NK-92 (cell line): ENCODE results near the gene RFTN1.

Experiments
- DNase-seq: peaks from one replicate; lab custom pipeline; 2025; ENCODE audit not compliant: unreplicated experiment; lab: John Stamatoyannopoulos, UW

Gene RFTN1

DNA sequence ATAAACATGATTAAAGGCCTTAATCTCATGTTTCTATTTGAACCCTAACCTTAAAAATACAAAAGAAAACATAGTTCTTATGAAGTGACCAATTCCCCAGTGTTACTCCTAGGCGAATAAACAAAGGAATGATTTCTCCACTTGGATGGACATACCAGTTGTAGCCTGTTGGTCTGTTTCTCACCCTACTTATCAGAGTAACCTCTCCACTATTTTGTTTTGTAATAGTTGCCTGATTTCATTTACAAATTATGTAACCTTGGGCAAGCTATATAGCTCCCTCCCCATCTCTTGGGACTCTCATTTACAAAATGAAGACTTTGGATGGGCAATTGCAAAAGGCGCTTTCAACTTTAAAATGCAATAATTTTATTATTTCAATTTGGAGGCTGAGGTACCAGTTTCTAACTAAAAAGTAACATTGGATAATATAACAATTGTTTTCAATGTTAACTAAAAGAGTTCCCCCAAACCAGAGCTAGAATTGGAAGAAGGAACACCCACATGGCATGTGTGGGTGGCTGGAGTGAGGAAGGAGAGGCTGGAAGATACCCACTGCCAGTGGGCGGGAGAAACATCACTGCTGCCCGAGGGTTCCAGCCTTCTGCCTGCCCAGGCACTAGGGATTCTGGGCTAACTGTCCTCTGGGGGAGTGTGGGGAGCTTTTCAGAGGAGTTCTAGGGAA lies 74.2 kb downstream of the RFTN1 start:
- DNase-seq, result no peak

DNA sequence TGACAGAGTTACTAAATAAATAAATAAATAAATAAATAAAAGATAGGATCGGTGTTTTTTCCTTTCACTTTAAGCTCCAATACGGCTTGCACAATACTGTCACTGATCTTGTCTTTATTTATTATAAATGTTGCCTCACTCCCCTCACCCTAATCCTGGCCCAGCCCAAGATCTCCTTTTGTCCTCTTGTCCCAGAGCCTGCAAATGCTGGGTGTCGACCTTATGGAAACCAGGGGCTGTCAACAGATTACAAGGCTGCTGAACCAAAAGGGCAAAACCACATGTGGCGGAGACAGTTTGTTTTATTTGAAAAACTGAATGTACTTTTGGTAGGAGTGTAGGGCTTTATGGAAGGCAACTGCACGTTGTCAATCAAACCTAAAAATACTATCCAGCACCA lies 75.9 kb downstream of the RFTN1 start:
- DNase-seq, result no peak

DNA sequence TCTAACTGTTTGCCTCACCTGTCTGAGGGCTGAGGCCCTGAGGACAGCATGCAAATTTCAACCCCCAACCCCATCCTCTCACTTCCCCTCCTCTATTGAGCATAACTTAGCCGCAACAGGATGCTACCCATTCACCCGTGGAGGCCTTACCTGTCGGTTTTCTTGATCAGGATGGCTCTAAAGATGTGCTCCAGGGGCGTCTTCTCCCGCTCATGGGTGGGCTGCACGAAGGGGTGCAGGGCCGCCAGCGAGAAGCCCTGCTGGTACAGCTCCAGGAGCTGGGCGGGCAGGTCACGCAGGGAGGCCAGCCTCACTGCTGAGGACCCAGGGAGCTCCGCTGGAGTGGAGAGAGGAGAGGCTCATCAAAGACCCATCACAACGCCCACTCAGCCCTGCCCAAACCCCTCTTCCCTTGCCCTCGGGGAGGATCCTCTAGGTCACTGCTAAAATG lies 79.8 kb downstream of the RFTN1 start:
- no peak for DNase-seq

DNA sequence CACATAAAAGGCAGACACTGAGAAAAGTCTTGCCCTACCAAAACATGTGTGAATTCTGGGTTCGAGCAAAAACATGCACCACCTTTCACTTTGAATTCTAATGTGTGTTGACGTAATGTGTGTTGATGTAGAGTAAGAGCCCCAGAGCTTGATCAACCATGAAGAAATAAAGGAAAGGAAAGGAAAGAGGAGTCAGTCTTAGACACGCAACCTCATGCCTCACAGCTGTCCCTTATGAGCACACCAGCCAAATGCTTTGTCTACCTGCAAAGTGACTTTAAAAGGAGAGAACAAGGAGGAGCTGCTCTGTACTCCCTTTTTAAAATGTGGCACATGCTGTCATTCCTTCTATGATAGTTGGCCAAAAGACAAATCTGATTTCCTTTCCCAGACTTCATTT lies 80.8 kb downstream of the RFTN1 start:
- DNase-seq, result no peak

DNA sequence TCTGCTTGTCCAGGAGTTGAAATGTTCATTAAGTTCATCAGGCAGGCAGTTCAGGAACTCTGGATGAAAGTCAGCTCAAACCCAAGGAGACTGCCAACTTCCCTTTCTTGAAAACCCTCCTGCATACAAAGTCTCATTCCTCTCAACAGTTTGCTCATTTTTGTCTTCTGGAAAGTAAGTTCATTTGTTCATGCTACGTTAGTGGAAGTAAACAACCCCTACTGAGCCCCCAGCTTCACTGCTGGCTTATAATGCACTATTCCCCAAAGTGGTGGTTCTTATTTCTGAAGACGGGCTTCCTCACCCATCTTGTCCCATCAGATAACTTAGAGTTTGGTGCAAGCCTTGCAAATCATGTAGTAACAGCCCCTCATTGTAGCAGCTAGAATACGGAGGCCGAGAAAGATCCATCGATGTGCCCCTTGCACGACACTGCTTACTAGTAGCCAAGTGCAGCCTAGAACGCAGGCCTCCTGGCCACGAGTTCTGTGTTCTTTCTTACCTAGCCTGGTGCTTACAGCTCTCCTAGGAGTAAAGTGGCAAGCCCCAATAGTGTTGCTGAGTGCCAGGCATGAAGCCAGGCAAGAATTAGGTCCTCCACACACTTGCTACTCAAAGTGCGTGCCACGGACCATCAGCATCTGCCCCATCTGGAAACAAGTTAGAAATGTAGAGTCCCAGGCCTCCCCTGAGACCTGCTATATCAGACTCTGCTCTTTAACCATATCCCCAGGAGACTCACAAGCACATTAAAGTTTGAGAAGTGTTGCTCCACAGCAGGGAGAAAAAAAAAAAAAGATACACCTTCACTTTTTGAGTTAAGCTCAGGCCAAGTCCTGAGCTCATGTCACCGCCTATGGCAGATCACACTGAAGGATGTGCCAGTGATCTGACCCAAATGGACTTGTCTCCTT lies 82.5 kb downstream of the RFTN1 start:
- DNase-seq, result no peak

DNA sequence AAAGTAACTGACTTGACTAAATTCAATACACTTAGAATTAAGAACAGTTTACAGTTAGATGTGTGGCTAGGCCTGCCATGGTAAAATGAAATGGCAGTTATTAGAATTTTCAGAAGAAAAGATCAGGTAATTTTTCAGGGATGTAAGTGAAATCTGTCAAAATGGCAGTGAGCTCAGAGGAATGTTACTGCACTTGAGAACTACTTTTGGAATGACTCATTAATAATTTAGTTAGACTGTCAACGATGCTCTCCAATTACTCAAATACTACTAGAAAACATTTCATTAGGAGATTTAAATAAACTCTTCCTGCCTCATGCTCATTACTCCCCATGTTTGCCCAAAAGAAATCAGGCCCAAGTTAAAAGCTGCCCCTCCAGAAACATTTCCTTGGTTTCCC lies 84.4 kb downstream of the RFTN1 start:
- no peak for DNase-seq

DNA sequence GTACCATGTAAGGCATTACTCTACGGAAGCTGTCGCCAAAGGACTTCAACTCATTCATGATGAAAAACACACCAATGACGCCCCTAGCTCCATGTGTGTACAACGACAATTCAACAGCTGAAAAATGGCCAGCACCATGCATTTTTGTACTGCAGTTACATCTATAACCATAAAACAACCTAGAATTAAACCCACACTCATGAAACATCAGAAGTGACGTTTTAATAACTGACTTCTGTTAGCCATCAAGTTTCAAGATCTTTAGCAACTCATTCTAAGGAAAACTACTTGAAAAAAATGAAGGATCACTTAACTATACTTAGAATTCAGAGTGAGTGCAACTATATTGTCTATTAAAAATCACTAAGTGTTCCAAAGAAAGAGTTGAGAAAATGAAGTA lies 84.9 kb downstream of the RFTN1 start:
- no peak for DNase-seq

DNA sequence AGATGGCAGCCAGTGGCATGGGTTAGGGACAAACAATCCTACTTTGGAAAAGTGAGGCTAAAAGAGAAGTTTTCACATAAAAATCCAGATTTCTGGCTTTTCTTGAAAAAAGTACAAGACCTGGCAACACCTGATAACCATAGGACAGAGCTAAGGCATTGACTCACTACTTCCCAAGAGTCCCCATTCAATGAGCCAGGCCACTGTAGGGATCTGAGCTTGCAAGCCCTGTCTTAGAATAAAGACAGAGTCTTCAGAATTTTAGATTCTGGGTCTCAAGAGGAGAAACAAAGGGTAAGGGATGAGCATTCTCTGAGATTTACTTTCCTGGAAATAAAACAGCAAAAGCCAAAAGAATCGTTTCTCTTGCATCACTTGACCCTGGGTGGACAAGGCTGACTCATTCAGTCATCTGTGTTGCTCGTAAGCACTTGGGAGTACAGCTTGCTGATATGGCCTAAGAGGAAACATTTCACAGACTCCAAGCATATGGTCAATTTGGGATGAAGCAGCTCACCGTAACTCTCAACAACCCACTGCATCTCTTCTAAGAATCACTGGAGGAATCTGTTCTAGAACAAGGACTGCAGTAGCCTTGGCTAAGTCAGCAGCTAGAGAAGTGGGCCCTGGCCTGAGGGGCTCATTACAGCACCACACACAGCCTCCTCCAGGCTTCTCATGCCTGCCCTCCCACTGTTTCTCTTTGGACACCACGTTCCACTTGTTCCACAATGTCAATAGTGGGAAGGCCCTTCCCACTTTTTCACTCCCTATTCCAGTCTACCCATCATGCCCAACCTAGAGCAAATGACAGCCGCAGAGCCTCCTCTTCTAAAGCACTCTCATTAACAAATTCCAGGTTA lies 86.2 kb downstream of the RFTN1 start:
- DNase-seq, result no peak

DNA sequence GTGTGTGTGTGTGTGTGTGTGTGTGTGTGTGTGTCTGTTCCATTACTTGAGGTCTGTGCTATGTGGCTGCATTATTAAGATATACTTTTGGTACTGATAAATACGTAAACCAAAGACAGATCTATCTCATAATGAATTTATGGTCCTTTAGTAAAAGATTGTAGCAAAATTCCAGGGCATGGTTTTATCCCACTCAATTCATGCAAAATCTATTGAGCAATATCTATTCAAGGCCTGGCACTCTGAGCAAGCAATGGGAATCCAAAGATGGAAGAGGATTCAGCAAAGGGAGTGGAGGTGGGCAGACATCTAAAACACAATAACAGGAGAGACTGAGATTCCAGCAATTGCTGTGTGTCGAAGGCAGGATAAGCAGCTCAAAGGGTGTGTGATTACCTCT lies 86.8 kb downstream of the RFTN1 start:
- DNase-seq, result no peak

DNA sequence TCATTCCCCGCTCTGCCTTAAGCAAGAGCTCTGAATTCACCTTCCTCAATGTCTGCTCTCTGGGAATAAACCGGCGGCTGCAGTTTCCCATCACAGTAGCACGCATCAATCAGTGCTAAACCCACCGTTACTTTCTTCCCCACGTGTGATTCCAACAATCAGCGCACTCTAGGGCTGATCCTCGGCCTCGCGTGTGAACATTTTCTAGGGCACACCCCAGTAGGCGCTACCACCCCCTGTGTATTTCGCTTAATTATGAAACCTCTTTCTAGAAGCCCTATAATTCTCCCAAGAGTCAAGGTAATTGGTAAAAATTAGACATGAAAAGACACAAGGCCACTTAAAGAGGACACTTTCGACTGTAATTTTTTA lies 87.5 kb downstream of the RFTN1 start:
- no peak for DNase-seq

DNA sequence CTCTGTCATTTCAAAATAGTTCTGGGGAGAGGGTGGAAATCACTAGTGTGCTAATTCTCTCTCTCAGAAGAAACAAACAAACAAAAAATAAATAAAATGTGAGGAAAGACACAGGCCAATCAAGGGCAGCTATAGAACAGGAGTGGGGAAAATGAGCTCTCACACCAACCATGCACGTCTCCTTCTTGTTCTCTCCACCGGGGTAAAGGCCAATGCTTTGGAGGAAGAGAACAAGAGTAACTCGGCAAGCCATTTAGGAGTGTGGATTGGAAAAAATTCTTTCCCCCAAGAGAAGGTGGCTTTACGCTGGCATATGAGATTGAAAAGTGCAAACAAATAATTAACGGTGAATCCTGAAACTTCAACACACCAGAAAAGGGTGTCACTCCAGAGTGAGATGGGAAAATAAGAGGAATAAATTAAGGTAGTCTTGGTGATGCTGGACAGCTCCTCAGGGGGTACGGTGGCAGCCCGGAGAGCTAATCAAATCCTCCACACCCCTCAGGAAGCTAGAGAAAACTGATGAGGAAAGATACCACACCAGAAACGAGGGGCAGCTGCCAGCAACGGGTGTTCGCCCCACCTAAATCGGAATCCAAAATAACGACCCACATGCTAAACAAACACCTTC lies 88.0 kb downstream of the RFTN1 start:
- DNase-seq, result no peak

DNA sequence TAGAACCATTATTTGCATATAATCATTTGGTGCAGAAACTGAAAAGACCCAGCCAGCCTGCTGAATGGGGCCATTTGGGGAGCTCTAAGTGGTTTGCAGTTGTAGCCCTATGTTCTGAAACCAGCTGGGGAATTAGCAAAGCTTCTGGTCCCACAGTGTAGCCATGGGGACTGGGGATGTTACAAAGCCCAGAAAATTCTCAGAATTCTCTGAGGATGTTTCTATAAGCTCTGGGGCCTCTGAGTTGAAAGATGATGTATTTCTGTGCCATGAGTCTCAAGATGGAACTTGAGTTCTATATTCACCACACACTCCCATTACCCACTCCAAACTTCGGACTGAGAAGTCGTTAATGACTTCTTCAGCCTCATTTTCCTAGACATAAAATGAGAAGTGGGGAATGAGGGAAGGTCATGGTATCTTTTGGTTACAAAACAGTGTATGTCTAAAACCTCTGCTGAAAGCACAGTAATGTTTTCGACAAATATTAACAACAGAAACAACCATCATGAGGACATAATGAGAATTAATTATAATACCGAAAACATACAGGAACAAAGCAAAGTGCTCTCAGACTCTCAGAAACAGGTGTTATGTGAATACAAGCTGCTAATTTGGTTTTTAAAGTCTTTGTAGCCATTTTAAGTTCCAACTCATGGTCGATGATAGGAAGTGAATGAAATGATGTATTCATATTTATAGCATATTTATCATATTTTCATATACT lies 89.4 kb downstream of the RFTN1 start:
- DNase-seq, result no peak

DNA sequence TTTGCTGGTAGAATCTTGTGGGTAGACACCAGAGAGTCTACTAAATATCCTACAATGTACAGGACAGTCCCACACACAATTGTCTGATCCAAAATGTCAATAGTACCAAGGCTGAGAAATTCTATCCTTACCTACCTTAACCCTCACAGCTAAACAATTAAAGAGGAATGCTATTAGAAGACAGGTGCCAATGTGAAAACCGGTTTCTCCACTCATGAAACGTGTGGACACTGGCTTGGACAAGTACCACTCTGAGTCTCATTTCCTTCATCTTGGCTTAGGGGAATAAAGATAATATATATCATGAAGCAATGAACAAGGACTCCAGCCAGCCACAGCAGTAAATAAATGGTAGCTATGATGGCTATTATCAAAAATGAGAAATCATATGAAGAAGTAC lies 90.2 kb downstream of the RFTN1 start:
- DNase-seq, result no peak

DNA sequence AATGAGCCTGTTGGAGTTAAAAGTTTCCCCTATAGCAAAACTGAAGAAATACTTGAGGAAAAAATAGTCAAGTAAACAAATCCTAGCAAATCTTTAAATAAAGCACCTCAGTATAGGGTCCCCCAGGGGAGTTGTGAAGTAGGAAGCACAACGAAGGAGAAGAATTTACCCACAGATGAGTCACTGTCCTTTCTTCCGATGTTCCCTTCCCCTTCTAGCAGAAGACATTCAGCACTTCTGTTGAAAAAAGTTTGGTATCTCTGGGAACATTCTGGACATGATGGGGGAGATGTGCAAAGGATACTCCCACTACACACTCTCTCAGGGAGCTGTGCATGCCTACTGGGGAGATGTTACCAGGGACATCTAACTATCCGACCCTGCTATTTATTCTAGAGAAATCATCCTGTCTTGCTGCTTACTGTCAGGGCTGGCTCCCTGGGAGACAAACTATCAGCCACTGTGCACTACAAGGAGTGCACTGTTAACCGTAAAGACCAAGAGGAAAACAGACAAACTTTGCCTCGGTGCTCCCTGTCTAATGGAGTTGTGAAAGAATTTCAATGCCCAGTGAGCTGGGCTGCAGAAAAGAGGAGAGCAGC lies 93.8 kb downstream of the RFTN1 start:
- no peak for DNase-seq

DNA sequence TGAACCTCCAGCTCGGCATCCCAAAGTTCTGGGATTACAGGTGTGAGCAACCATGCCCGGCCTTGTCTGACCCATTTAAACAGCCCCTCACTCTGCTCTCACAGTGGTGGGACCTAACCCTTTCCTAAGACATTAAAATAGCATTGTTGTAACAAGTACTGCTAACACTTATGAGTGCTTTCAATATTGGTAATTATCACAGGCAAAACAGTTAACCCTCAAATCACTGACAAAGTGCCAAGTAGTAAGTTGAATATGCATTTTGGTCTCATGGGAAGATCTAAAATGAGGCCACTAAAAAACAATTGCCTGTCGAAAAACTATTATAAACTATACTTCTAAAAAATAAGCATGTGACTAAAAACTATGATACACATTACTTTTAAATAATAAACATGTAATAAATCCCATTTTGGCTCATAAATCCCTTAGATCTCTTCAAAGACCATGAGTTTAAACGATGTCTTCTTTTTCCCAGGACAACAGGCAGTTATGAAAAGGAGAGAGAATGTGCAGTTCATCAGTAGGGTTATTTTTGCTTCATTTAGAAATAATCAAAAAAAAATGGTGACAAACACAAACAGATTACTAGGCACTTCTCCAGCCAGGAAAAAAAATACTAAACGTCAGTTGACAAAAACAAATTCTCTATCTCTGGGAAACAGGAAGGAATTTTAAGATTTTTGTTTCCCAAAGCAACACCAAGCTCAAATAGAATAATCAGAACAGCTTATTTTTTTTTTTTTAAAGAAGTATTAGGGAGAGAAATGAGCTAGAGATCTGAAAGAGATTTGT lies 95.4 kb downstream of the RFTN1 start:
- DNase-seq, result no peak

DNA sequence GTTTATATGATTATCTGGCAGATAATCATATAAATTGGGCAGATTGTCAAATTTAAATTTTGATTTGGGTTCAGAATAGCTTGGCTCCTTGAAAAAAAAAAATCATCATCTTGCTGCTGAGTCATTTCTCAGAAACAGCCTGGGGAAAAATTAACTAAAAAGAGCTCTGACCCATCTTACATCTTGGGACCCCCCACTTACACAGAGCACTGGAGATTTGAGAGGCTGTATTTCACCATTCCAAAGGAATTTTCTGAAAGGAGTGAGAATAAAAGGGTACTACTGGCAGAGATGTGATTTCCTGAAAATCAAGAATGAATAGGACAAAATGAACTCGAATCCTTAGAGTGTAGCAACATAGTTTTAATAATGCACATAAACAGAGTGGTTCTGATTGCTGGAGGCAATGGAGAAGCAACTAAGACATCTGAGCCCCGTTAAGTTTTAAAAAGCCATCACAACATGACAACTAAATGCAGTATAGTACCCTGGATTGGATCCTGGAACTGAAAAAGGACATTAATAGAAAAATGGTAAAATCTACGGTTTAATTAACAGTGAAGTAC lies 97.5 kb downstream of the RFTN1 start:
- DNase-seq, result no peak

DNA sequence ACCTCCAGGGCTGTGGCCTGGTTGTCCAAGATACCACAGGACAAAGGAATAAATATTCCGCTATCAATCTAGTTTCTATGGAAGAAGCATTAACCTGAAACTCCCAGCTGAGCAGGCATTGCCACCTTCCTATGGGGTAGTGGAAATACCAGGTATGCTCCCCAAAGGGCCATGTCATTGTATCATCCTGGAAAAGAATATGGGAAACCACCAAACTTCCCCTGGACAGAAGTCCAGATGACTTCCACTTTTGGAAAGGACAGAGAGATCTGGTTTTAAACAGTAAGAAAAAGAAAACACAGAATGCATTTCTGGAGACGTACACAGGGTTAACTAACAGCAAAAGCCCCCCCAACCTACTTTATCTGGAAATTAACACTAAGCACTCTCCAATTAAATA lies 100.2 kb downstream of the RFTN1 start:
- no peak for DNase-seq

DNA sequence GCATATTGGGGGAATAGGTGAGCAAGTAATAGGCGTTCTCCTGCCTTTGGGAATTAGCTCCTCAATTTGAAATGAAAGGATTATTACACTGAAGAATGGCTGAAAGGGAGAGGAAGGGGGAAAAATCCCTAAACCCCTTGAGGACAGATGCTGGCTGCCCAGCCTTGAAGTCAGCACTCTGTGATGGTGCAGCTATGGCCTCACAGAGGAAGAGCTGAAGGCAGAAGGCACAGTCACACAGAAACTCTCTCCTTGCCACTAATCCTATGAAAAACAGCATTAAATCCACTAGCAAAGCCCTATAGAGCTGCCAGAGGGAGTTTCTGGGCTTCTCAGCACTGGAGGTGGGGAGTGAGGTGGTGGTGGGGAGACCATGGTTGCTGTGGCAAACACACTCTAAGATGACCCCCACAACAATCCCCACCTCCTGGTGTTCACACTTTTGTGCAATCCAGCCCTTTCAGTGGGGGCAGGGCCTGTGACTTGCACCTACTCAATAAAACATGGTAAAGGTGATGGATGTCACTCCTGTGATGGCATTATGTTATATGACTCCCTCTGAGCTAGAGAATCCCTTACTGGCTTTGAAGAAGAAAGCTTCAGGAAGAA lies 101.2 kb downstream of the RFTN1 start:
- DNase-seq, result no peak

DNA sequence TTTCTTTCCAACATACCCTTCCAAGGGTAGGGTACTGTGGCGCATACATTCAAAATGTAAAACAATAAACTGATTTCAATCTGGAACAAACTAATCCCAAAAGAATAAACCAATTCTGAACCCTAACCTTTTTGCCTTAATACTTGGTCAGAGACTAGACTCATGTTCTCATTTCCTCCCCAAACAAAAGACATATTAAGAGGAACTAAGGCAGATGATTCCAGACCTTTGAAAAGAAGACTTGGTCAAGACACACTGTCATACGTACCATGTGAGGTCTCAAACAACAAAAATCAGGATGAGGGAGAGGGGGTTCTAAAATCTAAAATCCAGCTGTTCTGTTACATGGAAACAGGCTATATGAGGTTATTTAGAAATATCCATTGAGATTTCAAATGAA lies 102.1 kb downstream of the RFTN1 start:
- DNase-seq, result no peak
